Measurements from ENCODE around the gene RGS14.
"Not testable (repeated sequence)": the region's sequence is repeated elsewhere in the genome, so short reads cannot be mapped to it uniquely, and the experiment has no call there.

Gene RGS14

DNA sequence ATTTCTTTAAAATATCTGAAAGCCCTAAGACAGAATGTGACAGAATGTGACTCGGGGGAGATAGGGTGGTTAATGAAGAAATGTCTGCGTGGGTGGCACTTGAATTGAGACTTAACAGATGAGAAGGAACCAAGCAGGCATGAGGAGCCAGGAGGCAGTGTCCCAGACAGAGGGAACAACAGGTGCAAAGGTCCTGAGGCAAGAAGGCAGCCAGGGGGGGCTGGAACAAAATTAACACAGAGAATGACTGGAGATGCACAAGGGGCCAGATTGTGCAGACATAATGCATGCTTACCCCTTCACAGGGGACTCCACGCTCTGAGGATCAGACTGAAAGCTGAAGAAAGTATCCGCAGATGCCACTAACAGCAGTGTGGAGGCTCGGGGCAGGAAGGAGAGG, 8.0 kb upstream of the RGS14 start:
- DNase-seq (ENCODE audit: low read depth in 2 of 2), result no peak

DNA sequence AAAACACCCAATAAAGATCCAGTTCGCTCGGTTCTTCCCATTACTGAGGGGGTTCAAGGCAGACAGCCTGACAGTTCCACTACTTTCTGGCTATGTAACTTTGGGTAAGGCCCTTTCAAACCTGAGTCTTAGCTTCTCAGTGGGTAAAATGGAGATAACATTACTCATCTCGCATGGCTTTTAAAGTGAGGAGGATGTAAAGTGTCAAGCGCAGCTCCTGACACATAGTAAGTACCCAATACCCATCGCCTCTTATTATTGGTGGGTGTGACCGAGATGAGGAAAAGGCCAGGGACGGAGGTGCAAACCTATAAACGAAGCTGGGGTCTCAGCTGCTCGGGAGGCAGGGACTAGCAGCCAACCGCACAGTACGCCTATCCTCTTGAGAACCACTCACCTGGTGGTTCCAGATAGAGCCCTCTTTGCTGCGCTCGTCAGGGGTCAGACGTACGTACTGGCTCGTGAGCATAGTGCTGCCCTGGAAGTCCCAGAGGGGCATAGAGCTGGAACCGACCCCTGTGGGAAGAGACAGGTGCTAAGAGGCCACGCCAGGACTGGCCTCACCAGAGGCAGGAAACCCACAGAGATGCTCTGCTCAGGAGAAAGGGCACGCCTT, 6.8 kb upstream of the RGS14 start:
- no peak for DNase-seq (ENCODE audit: low read depth in 2 of 2)

DNA sequence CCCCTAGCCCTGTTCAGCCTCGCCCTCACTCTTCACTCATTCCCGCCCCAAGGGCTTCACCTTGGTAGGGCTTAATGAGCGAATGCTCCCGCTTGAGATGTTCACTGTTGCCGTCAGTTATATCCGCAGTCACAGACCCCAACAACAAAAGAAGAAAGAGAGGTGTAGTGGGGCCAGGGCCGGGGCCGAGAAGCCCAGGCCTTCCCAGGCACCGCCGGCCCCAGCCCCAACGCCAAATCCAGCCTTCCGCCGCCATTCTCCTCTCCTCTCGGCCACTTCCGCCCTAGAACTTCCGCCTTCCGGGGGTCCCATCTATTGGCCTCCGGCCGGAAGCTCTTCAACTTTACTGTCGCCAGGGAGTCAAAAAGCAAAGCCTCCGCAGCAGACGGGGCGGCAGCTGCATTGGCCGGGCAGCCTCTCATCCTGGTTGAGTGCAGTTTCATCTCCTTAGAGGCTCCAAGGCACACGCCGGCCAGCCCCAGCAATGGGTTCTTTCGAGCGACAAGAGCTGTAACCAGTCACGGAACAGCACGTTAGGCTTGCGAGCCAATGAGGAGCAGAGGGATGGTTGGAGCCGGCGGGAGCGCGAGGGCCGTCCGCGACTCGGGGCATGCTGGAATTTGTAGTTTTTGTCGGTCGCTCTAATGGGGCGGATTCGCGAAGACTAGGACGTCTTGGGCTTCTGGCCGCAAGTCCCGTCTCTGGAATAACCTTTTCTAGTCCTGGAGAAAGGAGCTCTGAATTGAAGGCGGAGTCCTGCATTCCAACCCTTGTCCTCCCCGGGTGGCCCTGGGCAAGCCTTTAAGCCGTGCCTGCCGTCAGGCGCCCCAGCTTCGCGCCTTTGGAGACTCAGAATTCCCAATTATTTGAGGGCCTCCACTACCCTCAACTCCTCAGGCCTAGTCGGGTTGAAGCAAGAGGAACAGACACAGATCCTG, 6.1 kb upstream of the RGS14 start, which contains the start of gene LMAN2:
LMAN2 (minus strand) TSS at position 277 of the 938 bp plus-strand sequence; CDS start at position 256, 21 bp downstream.
- DNase-seq (ENCODE audit: low read depth in 2 of 2), result peak; percentile 86

DNA sequence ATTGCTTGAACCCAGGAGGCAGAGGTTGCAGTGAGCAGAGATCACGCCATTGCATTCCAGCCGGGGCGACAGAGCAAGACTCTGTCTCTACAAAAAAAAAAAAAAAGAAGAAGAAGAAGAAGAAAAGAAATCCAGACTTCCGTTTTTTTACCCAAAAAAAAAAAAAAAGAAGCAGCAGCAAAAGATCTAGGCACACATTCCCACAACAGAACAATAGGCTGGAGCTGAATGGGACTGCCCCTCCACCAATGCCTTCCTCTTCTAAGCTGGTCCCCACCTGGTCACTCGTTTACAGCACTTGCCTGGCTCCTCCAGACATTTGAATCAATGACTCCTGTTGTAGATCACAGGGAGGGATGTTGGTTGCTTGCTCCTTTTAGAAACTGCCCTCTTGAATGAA, 4.6 kb upstream of the RGS14 start:
- DNase-seq (ENCODE audit: low read depth in 2 of 2), result no peak

DNA sequence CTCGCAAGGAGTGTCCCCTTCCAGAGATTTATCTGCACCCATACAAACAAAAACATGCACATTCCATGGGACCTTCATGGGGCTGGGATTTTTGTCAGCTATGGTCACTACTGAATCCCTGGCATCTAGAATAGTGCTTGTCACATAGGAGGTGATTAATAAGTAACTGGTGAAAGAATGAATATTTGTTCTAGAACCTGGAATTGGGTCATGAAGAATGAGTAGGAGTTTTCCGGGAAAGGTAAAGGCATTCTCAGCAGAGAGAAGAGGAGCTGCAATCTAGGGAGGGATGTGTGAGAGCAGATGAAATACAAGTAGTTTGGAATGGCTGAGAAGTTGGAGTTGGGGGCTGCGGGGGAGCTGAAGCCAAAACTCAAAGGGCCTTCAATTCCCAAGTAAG, 3.5 kb upstream of the RGS14 start:
- no peak for DNase-seq (ENCODE audit: low read depth in 2 of 2)

DNA sequence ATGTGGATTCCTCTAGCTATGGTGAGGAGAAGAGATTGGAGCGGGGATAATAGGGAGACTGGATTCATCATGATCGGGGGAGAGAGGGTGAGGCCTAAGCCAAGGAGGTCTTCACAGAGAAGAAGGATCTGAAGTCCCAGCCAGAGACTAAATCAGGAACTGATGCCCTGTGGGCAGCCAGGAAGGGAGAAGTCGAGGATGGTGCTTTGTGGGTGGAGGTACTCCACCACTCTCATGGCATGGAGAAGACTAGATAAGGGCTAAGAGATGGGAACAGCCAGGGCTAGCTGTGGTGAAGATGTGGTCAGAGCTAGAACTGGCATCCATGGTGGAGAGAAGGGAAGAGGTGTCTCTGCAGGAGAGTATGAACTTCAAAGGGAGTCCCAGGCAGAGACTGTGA, 3.0 kb upstream of the RGS14 start:
- DNase-seq (ENCODE audit: low read depth in 2 of 2), result no peak

DNA sequence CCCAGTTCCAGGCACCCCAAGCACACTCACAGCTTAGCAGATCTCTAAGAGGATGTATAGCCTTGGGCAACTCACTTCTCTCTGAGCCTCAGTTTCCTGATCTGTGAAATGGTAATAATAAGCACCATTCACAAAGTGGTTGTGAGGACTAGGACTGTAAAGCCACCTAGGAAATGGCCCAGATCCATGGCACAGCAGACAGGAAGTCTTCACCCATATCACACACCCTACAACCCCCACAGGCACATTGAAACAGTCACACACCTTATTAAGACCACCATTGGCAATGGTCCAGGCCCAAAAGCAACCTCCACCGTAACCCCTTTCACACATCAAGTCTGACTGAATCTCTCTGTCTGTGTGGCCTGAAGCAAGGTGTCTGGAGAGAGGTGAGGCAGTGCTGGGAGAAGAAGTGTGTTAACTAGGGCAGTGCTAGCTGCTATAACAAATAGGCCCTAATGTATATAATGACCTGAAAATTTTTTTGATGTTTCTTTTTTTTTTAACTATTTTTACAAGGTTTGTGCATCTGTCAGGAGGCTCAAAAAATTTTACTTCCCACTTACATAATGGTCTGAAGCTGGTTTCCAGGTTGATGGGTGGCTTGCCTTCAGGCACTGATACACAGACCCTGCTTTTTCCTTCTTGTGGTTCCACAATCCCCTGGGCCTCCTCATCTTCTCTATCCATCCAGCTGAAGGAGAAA, 2.4 kb upstream of the RGS14 start:
- DNase-seq (ENCODE audit: low read depth in 2 of 2), result no peak

DNA sequence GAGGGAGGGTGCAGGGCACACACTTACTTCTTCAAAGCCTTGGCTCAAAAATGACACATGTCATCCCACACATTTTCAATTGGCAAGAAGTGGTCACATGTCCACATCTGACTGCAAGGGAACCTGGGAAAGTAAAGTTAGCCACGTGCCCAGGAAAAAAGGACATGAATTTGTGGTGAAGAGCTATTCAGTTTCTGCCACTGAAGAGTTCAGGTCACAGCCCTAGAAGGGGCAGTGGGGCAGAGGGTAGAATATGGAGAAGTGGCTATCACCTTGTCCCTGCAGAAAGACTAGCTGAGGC, 1.9 kb upstream of the RGS14 start:
- DNase-seq (ENCODE audit: low read depth in 2 of 2), result no peak

DNA sequence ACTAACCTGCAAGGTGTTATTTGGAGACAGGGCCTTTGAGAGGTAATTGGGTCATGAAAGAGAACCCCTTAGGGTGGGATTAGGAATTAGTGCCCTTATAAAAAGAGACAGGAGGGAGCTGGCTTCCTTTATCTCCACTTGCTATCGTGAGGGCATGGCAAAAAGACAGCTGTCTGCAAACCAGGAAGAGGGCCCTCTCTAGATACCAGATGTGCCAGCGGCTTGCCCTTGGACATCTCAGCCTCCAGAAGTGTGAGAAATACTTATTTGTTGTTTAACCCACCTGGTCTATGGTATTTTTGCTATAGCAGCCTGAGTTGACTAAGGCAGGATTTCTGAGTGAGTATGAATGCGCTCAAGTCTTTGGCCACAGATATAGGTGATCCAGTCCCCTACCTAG, 978 bp upstream of the RGS14 start:
- no peak for DNase-seq (ENCODE audit: low read depth in 2 of 2)

DNA sequence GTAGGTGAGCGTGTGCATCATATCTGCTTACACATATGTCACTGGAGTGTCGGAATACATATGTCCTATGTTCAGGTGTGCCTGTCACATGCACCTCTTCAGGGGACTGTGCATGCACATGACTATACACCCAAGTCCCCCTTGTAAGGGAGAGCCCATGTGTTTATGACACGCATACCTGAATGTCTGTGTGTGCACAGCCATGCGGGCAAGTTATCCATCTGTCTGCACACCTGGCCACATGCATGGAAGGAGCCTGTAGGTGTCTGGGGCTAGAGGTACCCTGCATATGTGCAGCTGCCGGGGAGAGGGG, 622 bp upstream of the RGS14 start:
- no peak for DNase-seq (ENCODE audit: low read depth in 2 of 2)

DNA sequence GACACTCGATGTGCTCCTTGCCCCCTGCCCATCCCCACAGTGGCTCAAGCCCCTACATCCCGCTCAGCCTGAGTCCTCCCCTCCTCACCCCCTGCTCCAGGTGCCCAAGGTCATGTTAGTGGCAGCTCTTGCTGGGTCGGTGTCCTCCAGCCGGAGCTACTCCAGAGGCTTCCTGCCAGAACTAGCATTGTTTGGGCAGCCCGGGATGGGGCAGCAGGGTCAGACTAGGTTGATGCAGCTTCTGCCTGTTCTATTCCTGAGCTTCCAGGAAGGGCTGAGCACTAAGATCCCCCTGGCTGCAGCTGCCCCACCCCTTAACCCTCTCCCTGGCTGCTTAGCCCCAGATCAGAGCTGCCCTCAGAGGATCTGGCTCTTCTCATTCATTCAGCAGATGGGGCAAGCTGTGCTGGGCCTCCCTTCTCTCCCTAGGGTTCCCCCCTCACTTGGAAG, 671 bp downstream of the RGS14 start:
- no peak for DNase-seq (ENCODE audit: low read depth in 2 of 2)

DNA sequence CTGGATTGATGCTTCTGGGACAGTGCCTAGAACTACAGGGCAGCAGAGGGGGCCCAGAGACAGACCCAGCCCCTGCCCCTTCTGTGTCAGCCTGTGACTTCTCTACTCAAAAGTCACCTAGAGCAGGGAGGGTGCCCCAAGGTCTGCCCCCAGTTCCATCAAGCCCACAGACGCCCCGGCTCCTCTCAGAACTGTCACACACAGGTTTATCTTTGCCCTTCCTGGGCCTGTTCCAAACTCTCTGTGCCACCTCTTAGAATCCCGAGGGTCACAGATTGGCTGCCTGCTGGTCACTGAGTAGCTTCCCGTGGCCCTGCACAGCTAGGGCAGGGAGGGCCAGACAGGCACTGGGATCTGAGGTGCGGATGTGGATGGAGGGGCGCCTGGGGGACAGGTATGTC, 1.7 kb downstream of the RGS14 start:
- no peak for DNase-seq (ENCODE audit: low read depth in 2 of 2)

DNA sequence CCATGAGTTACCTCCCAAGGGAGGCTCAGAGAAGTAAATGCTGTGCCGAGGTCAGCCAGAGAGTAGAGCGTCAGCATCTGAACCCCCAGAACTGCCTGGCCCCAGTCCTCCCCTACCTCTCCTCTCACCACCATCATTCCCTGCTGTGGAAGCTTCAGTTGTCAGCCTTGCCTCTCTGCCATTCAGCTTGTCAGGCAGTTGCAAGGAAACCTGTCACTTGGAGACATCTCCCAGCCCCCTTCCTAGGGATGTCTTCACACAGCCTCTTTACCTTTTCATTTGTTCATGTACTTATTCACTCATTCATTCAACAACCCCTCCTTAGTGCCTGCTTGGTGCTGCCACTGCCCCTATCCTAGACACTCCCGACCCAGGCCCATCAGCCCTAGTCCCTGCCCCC, 2.1 kb downstream of the RGS14 start:
- no peak for DNase-seq (ENCODE audit: low read depth in 2 of 2)

DNA sequence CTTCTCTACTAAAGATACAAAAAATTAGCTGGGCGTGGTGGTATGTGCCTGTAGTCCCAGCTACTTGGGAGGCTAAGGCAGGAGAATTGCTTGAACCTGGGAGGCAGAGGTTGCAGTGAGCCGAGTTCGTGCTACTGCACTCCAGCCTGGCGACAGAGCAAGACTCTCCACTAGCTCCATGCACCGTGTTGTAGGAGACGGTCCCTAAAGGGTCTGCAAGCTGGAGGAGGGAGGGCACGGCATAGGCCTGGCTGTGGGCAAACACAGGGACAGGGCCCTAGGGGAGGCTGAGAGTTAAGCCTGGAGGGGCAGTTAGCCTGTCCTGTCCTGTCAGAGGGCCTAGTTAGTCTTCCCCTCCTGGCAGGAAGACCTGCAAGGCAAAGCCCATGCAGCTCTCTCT, 3.0 kb downstream of the RGS14 start:
- not testable (repeated sequence) for DNase-seq (ENCODE audit: low read depth in 2 of 2)

DNA sequence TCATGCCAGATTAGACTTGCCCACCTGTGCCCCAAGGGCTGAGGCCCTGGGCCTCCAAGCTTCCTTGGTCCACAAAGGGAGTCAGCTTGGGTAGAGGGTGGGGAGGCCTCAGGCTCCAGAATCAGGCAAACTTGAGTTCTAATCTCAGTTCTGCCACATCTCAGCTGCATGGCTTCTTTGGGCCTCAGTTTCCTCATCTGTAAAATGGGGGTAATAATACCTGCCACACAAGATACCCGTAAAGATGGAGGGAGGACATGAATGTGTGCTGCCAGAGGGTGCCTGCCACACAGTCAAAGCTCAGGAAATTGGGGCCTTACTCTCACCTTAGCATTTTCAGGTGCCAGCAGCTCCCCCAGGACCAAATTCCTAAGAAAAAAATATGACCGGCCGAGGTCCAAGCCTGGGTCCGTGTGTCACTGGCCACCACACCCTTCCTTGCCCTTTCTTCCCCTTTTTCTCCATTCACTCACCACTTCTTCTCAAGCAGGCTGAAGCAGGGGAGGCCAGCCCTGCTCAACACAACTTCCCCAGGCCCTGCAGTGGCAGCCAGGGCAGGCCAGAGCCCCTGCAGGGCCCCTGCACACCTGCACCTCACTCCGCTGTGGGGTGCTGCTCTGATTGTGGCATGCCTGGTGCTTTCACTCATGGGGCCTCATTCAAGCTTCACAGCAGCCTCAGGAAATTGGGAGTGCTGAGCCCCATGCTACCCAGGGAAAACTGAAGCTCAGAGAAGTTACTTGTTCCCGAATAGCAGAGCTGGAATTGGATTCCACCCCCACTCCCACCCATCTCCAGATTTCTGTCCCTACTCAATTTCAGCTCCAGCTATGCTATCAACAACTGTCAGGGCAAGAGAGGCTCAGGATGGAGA, 3.9 kb downstream of the RGS14 start:
- no peak for DNase-seq (ENCODE audit: low read depth in 2 of 2)

DNA sequence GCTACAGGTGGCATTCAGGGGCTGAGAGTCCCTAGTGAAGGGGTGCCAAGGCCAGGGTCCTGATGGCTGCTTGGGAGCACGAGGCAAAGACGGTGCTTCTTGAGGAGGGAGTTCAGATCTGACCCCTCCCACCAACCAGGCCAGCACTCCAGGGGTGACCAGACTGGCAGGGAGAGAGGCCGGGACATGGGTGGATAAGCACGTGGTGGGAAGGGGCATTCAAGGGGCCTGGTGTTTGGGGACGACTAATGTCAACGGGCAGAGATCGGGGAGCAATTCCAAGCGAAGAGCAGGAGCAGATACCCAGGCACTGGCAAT, 4.5 kb downstream of the RGS14 start:
- no peak for DNase-seq (ENCODE audit: low read depth in 2 of 2)

DNA sequence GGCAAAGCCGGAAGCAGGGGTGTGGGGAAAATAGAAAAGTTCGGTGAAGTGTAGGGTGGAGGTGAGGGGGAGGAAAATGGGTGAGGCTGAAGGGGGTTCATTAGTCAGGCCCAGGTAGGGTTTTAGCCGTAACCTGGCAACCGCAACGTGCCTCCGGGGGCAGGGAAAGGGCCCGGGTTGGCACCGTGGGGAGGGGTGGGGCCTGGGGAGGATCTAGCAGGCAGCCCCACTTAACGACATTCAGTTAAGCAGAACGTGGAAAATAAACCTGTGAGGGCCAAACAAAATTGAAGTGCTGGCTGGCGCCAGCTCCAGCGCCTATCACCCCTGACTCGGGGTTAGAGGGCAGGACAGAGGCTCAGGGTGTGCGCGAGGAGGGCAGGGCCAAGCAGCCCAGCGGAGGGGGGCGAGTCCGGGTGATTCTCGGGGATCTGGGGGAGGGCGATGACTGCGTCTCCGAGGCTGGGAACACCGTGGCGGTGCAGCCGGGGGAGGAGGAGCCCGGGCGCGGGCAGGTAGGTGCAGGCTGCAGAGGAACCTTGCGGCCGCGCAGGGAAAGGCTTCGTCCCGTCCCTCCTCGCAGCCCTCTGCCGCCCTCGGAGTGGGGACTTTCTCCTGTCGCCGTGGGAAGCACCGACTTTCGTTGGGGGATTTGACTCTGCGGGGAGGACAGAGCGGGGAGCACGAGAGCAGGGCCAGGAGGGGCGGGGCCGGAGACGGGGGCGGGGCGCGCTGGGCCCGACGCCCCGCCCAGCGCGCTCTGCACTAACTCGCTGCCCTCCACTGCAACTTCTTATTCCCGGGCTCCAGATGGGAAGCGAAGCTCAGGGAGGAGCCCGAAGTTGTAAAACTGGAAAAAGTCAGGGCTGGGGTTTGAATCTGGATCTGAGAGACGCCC, 5.1 kb downstream of the RGS14 start:
- DNase-seq (ENCODE audit: low read depth in 2 of 2), result peak; percentile 50 to 67

DNA sequence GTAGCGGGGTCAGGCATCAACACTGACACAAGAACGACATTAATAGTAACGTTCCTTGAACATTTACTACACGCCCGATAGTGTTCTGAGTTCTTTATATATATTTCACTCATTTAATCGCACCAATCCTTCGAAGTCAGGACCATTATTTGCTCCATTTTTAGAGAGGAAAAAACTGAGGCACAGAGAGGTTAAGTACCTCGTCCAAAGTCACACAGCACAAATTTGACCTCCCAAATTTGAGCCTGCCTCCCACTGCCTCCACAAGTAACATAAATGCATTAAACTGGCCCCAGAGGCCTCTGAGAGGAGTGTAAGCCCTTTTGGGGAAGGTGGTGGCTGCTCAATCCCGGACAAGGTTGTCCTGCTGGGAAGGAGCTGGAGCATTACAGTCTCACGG, 5.8 kb downstream of the RGS14 start:
- no peak for DNase-seq (ENCODE audit: low read depth in 2 of 2)

DNA sequence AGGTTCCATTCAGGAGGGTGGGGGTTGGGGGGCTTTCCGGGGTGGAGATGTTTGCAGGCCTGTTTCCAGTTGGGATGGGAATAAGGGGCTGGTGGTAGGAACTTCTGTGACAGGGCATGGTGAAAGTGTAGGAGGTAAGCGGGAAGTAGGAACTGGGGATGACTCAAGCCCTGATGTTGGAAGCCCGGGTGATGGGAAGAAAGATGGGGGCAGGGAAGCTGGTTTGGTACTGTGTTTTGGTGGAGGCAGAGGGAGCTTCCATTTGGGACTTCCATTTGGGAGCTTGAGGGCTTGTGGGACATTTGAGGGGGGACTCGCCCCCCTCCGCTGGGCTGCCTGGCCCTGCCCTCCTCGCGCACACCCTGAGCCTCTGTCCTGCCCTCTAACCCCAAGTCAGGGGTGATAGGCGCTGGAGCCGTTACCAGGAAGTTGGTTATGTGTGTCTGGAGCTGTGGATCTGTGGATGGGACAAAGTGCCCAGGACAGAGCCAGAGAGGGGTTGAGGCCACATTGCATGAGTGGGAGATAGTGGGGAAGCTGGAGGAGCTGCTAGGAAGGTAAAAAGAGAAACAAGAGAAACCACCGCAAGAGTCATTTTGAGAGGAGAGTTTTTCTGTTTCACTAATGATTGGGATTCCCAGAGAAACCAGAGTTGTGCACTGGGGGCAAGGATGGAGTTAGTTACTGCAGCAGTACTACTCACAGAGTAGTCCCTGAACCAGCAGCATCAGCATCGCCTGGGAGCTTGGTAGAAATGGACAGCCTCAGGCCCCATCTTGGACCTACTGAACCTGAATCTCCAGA, 6.6 kb downstream of the RGS14 start:
- DNase-seq (ENCODE audit: low read depth in 2 of 2), result no peak

DNA sequence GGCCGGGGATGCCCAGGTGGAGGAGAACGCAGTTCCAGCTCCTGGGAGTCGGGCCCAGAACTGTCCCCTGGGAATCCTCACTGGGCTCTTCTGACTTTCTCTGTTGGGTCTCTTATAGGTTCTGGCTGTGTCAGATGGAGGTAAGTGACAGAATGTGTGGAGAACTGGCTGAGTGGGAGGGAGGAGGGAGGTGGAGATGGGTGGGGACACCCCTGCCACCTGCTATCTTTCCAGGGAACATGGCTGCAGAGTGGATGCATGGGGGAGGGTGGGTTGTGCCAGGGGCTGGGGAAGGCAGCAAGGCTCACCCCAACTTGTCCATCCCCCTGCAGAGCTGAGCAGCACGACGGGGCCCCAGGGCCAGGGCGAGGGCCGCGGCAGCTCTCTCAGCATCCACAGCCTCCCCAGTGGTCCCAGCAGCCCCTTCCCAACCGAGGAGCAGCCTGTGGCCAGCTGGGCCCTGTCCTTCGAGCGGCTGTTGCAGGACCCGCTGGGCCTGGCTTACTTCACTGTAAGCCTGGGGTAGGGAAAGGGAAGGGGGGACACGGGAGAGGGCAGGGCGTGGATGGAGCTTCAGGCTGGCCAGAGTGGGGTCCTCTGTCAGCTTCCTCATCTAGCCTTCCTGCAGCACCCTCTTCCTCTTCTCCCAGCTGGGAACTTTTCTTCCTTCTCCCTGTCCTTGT, 8.3 kb downstream of the RGS14 start:
- DNase-seq (ENCODE audit: low read depth in 2 of 2), result no peak

Measured in stimulated activated CD8-positive, alpha-beta memory T cell treated with anti-CD3 and anti-CD28 coated beads, Interleukin-7, amount 100 ng/mL, for 4 hours (primary cell).